IPS-20b (cell line): ENCODE data around the gene NEMP2.

Experiments
- H3K27ac ChIP-seq: one replicate; pipeline ENCODE4 v1.5.1; 2013; ENCODE audit warnings: low read length
- H3K27me3 ChIP-seq: 2 replicates; pipeline ENCODE4 v1.6.1; 2013; ENCODE audit warnings: mild to moderate bottlenecking, low read length, inconsistent platforms; ENCODE audit not compliant: insufficient read depth
- H3K36me3 ChIP-seq: 2 replicates; pipeline ENCODE4 v1.6.1; 2013; ENCODE audit warnings: low read depth, mild to moderate bottlenecking, inconsistent platforms, low read length, moderate library complexity; ENCODE audit not compliant: insufficient read depth
- H3K4me1 ChIP-seq: 2 replicates; pipeline ENCODE4 v1.6.1; 2013; ENCODE audit warnings: mild to moderate bottlenecking, control low read depth, inconsistent platforms, low read length, moderate library complexity; ENCODE audit not compliant: insufficient read depth
- H3K4me3 ChIP-seq: 2 replicates; pipeline ENCODE4 v1.5.1; 2013; ENCODE audit warnings: mild to moderate bottlenecking, low read length, inconsistent platforms
- H3K9ac ChIP-seq: 2 replicates; pipeline ENCODE4 v1.6.1; 2013; ENCODE audit warnings: low read depth, mild to moderate bottlenecking, inconsistent platforms, low read length, moderate library complexity
- H3K9me3 ChIP-seq: 2 replicates; pipeline ENCODE4 v1.6.1; 2013; ENCODE audit warnings: mild to moderate bottlenecking, low read depth, low read length, inconsistent platforms; ENCODE audit not compliant: insufficient read depth

NEMP2 gene

GRCh38 chr2:190534310-190535120 is at the start of gene NEMP2:
Gene NEMP2 (minus strand): TSS chr2:190534722. CDS start chr2:190534655, 67 bp downstream.
- Histone ChIP-seq H3K4me1 (peaks cover 16% of the 10 kb centered on the region; the same call in 1 of the 2 replicates), H3K9me3 (peaks cover 22% of the 10 kb centered on the region), H3K36me3 (peaks cover 5% of the 10 kb centered on the region; the same call in 1 of the 2 replicates), H3K9ac (peak within 1 kb of the TSS; percentile 88), H3K27ac (no peak within 1 kb of the TSS), H3K27me3 (no peaks in the 10 kb centered on the region), H3K4me3 (peak within 1 kb of the TSS; percentile 70)

- H3K9ac ChIP-seq, result no peak overlapping the region
- no peaks in the 10 kb centered on the region for H3K9me3 ChIP-seq
- H3K4me3 ChIP-seq, result no peak overlapping the region
- no peaks in the 10 kb centered on the region for H3K36me3 ChIP-seq
- H3K27me3 ChIP-seq, result no peaks in the 10 kb centered on the region
- no peak overlapping the region for H3K27ac ChIP-seq
- no peaks in the 10 kb centered on the region for H3K4me1 ChIP-seq
These were observed 49.2 kb upstream of the NEMP2 start for GRCh38 chr2:190583507-190584337.

DNA sequence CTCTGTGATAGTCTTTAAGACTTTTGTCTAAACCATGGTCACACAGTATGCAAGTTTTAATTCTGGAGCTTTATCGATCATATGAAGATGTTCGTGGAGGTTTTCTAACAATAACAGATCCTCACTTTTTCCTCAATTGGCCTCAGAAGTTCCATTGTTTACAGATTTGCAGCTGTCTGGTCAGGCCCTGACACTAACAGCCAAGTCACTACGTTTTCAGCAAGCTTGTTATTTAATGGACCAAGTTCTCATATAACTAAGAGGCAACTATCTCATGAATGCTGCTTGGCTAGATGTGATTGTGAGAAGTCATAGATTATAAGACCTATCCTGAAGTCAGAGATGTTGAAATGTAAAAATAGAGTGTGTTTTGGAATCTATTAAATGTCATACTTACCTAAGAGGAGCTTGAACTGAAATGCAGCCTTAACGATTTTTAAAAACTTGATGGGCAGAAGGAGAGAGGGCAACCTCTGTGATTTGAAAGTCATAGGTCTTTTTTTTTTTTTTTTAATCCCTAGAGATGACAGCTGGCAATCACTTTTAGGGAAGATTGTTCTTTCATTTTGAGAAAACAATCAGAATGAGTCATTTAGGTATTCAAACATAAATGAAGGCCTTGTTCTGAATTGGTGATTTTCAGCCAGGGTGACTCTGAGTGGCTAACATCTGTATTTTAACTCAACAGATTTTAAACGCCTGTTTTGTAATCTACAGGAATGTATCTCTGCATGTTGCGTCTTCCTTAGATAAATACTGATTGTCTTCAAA is 48.4 kb upstream of the NEMP2 start:
- Histone ChIP-seq H3K9ac (no peak overlapping the region), H3K27ac (no peak overlapping the region), H3K4me3 (no peak overlapping the region), H3K9me3 (no peaks in the 10 kb centered on the region), H3K4me1 (no peaks in the 10 kb centered on the region), H3K27me3 (no peaks in the 10 kb centered on the region), H3K36me3 (no peaks in the 10 kb centered on the region)

- H3K27ac ChIP-seq, result no peak overlapping the region
- H3K36me3 ChIP-seq, result no peaks in the 10 kb centered on the region
- no peak overlapping the region for H3K9ac ChIP-seq
- no peak overlapping the region for H3K4me3 ChIP-seq
- no peaks in the 10 kb centered on the region for H3K9me3 ChIP-seq
- H3K4me1 ChIP-seq, result no peaks in the 10 kb centered on the region
- no peaks in the 10 kb centered on the region for H3K27me3 ChIP-seq
These were observed 47.5 kb upstream of the NEMP2 start for GRCh38 chr2:190582019-190582418.

GRCh38 chr2:190579915-190580846 is 45.7 kb upstream of the NEMP2 start:
- Histone ChIP-seq H3K27me3 (no peaks in the 10 kb centered on the region), H3K4me3 (no peak overlapping the region), H3K36me3 (no peaks in the 10 kb centered on the region), H3K4me1 (no peaks in the 10 kb centered on the region), H3K9ac (no peak overlapping the region), H3K27ac (no peak overlapping the region), H3K9me3 (no peaks in the 10 kb centered on the region)

GRCh38 chr2:190579058-190579410 is 44.5 kb upstream of the NEMP2 start:
- no peak overlapping the region for H3K27ac ChIP-seq
- no peaks in the 10 kb centered on the region for H3K4me1 ChIP-seq
- no peak overlapping the region for H3K4me3 ChIP-seq
- H3K36me3 ChIP-seq, result no peaks in the 10 kb centered on the region
- H3K9me3 ChIP-seq, result no peaks in the 10 kb centered on the region
- H3K27me3 ChIP-seq, result no peaks in the 10 kb centered on the region
- no peak overlapping the region for H3K9ac ChIP-seq

DNA sequence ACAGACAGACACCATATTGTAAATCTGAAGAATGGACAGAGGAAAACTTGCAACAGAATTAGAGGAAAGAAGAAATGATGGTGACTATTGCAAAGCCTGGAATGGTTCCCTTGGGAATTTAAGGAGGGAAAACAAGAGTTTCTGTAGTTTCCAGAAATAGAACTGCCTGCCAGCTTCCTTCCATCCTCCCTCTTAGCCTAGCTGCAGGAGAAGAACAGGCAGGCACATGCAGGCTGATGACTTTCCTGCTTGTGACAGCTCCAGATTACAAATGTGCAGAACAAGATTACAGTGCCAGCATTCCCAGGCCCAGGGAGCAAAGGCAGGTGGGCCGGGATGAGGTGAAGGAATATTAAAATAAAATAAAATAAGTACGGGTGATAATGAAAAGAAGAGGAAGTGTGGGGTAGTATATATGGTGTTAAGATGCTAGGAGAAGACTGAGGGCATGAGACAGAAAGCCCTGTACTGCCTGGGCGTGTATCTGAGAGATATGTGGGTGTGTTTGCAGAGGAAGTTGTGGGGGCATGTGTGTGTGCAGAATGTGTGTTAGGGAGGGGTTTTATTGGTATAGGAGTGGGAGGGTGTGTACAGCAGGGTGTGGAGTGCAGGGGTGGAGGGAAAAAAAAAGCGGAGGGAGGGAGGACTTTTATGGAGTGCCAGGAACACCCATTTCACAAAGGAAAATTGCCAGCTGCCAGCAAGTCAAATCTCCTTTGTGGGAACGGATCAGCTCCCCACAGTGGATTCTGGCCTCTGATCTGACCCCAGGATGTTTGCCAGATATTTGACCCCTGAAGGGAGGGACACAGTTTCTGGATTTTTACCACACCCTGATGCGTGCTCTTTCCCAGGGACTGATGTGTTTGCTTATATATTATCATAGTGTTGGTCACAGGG is 43.9 kb upstream of the NEMP2 start:
- Histone ChIP-seq H3K9ac (no peak overlapping the region), H3K4me1 (no peaks in the 10 kb centered on the region), H3K9me3 (no peaks in the 10 kb centered on the region), H3K27ac (no peak overlapping the region), H3K36me3 (no peaks in the 10 kb centered on the region), H3K27me3 (no peaks in the 10 kb centered on the region), H3K4me3 (no peak overlapping the region)

DNA sequence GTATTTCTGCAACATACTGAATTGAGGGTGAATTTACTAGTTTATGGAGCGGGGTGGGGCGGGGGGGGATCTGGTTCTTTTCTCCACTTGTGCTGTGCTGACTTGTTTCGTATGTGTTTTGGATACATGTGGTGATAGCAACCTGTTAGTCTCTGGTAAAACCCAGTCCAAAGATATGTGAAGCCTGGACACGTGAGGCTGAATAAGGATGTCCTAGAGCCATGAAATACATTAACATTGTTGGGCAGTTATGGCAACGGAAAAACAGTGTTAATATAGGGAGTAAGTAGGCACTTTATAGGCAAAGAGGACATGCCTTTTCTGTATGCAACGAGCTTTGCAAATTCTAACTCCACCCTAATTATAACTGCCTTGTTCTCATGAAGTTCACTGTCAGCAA is 42.1 kb upstream of the NEMP2 start:
- Histone ChIP-seq H3K9ac (no peak overlapping the region), H3K9me3 (no peaks in the 10 kb centered on the region), H3K27ac (no peak overlapping the region), H3K4me1 (no peaks in the 10 kb centered on the region), H3K27me3 (no peaks in the 10 kb centered on the region), H3K36me3 (no peaks in the 10 kb centered on the region), H3K4me3 (no peak overlapping the region)

GRCh38 chr2:190575263-190575662 is 40.7 kb upstream of the NEMP2 start:
- H3K27me3 ChIP-seq, result no peaks in the 10 kb centered on the region
- no peak overlapping the region for H3K27ac ChIP-seq
- no peak overlapping the region for H3K4me3 ChIP-seq
- no peaks in the 10 kb centered on the region for H3K4me1 ChIP-seq
- H3K36me3 ChIP-seq, result no peaks in the 10 kb centered on the region
- no peak overlapping the region for H3K9ac ChIP-seq
- no peaks in the 10 kb centered on the region for H3K9me3 ChIP-seq

DNA sequence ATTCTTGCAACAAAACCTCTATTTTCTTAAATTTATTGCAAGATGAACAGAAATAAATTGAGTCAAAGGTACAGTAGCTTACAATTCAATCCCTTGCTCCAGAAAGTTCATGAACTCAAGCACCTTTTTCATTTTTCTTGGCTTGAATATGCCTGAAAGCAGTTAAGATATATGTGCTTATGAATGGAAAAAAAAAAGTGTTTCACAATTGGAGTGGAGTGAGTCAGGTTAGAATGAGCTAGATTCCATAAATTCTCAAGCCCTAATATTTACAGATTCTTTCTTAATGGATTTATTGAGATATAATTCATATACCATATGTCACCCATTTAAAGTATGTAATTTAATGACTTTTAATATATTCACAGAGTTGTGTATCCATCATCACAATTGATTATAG is 39.6 kb upstream of the NEMP2 start:
- Histone ChIP-seq H3K9ac (no peak overlapping the region), H3K4me1 (no peaks in the 10 kb centered on the region), H3K27me3 (no peaks in the 10 kb centered on the region), H3K27ac (no peak overlapping the region), H3K9me3 (no peaks in the 10 kb centered on the region), H3K4me3 (no peak overlapping the region), H3K36me3 (no peaks in the 10 kb centered on the region)
